Esophagus squamous epithelium (tissue), 5 donors: Measurements from ENCODE around the gene HP1BP3. TPM values are rescaled to one million over a fixed set of nuclear protein-coding genes. Genes with fewer than 3 reads are reported as not detected.
"Not testable (repeated sequence)": the region's sequence is repeated elsewhere in the genome, so short reads cannot be mapped to it uniquely, and the experiment has no call there.

Experiments
- DNase-seq: peaks from one replicate; lab custom pipeline; 2025; lab: John Stamatoyannopoulos, UW
- H3K27ac ChIP-seq, 4 donors: fragments of 200-600 bp; sonication (generic); one replicate each; pipeline ENCODE4 v1.5.1; 2016 to 2019; ENCODE audit warnings: mild to moderate bottlenecking in 1 of 4
- H3K27me3 ChIP-seq, 4 donors: fragments of 200-600 bp; sonication (generic); 1 replicate in 3 of 4; 2 replicates in 1 of 4; pipeline versions ENCODE4 v1.5.1 to v1.6.0; 2017 to 2021; ENCODE audit warnings: antibody characterized with exemption in 1 of 4
- H3K36me3 ChIP-seq, 3 donors: fragments of 200-600 bp; sonication (generic); one replicate each; pipeline ENCODE4 v1.5.1; 2016 to 2019
- H3K4me1 ChIP-seq, 3 donors: fragments of 200-600 bp; sonication (generic); one replicate each; pipeline ENCODE4 v1.5.1; 2017 to 2019
- H3K4me3 ChIP-seq, 4 donors: fragments of 200-600 bp; sonication (generic); 1 replicate in 3 of 4; 2 replicates in 1 of 4; pipeline ENCODE4 v1.5.1; 2016 to 2019; ENCODE audit warnings: mild to moderate bottlenecking in 2 of 4, moderate library complexity in 1 of 4
- H3K9me3 ChIP-seq, 3 donors: fragments of 200-600 bp; sonication (generic); one replicate each; pipeline ENCODE4 v1.5.1; 2016 to 2019
- POLR2A ChIP-seq, 4 donors: fragments of 450-650 bp; IDR thresholded peaks; one replicate each; pipeline ENCODE4 v1.6.1; 2017; ENCODE audit warnings: antibody characterized with exemption in 4 of 4, mild to moderate bottlenecking in 4 of 4, moderate library complexity in 3 of 4
- WGBS, 2 donors: methylation state at CpG; one replicate each; pipeline ENCODE4 v1.1.5; 2018; 5-methylcytosine and 5-hydroxymethylcytosine counted together
- intact Hi-C: fragments of 100-400 bp; cut with DNase I; formaldehyde crosslinking; loops from one replicate; pipeline ENCODE4 v1.15.0; 2022
- total RNA-seq, 4 donors: library from RNA; depleted of rRNA; stranded (reverse); fragments of >200 nt; gene quantifications; one replicate each; pipeline ENCODE4 v1.1.0, GENCODE V29; 2016
- TF ChIP-seq, protein P1 (sequence below), 6 experiments: fragments of 450-650 bp in 4 of 6; fragments of 200-600 bp in 2 of 6; sonication (generic) in 2 of 6; IDR thresholded peaks; one replicate each; pipeline ENCODE4 v1.5.1; 2016 to 2019; ENCODE audit warnings: antibody characterized with exemption in 6 of 6, mild to moderate bottlenecking in 4 of 6, moderate library complexity in 4 of 6
- donor health status: DM: yes; HTN: yes; CAD: no.

The HP1BP3 gene
- total RNA-seq, 4 donors from 2014 or later = 81.4 to 225 (median 140) TPM

GRCh38 chr1:20790785-20791184, 3.7 kb upstream of the HP1BP3 start:
- H3K4me1 ChIP-seq = peaks cover 0 to 9% (median 0%) of the 10 kb centered on the region in 3 donors

GRCh38 chr1:20789598-20789997, 2.5 kb upstream of the HP1BP3 start:
- peaks cover 3 to 21% (median 8%) of the 10 kb centered on the region in 3 donors for H3K4me1 ChIP-seq
- 87 to 90% methylated on average over 6 to 9 of the region's 9 CpGs for WGBS, 2 donors
- DNase-seq, H3K27ac ChIP-seq, H3K27me3 ChIP-seq, H3K36me3 ChIP-seq, H3K4me3 ChIP-seq, H3K9me3 ChIP-seq, intact Hi-C loops: not testable (repeated sequence)

More at GRCh38 chr1:20790785-20791184, 3.7 kb upstream of the HP1BP3 start:
- Histone ChIP-seq H3K9me3 (no peaks in the 10 kb centered on the region), H3K27ac (no peak overlapping the region), H3K36me3 (no peaks in the 10 kb centered on the region), H3K4me3 (no peak overlapping the region), H3K27me3 (no peaks in the 10 kb centered on the region)
- DNase-seq = no peak
- intact Hi-C loops = no loop called here
- 88% methylated on average over 3 of the region's 3 CpGs for WGBS, 2 donors
- TF ChIP-seq POLR2A (IDR thresholded peaks at IDR 0.05) = no peak
- TF ChIP-seq, protein P1, sequence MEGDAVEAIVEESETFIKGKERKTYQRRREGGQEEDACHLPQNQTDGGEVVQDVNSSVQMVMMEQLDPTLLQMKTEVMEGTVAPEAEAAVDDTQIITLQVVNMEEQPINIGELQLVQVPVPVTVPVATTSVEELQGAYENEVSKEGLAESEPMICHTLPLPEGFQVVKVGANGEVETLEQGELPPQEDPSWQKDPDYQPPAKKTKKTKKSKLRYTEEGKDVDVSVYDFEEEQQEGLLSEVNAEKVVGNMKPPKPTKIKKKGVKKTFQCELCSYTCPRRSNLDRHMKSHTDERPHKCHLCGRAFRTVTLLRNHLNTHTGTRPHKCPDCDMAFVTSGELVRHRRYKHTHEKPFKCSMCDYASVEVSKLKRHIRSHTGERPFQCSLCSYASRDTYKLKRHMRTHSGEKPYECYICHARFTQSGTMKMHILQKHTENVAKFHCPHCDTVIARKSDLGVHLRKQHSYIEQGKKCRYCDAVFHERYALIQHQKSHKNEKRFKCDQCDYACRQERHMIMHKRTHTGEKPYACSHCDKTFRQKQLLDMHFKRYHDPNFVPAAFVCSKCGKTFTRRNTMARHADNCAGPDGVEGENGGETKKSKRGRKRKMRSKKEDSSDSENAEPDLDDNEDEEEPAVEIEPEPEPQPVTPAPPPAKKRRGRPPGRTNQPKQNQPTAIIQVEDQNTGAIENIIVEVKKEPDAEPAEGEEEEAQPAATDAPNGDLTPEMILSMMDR (IDR thresholded peaks at IDR 0.05) = no peak

DNA sequence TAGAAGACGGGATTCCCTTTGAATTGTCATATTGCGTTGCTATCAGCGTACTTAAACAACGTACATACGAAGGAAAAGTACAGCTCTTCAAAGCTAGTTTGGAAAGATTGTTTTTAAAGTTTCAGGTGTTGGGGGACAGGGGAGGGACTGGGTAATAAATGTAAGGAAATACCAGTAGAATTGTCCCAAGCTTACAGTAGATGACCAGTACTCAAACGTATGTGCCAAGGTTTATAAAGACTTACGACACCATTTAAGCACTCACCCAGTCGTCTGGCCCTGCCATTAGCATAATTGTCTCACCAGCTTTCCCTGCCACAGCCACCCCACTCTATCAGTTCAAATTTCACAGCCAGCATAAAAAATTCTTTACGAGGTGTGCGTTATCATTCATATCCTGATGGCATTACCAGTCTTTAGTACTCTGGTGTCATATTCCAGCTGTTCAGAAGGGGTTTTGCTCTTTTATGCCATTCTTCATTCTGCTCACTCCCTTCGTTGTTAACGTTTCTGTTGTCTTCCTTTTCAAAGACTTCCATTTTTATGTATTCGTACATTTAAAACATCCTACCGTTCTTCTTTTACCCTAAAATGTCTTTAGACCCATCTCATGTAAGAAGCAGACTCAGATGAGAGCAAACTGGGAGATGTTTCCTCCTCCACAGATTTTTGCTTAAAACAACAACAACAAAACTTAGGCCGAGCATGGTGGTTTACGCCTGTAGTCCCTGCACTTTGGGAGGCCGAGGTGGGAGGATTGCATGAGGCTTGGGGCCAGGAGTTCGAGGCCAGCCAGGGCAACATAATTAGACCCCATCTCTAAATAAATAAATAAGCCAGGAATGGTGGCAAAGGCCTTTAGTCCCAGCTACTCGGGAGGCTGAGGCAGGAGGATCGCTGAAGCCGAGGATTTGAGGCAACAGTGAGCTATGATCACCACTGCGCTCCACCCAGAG, 1.0 kb upstream of the HP1BP3 start:
- Histone ChIP-seq H3K36me3 (no peaks in the 10 kb centered on the region), H3K27ac (peak overlapping the region; percentile 94 to 100 (median 98)), H3K9me3 (no peaks in the 10 kb centered on the region), H3K4me1 (peaks cover 3 to 36% (median 14%) of the 10 kb centered on the region in 3 donors), H3K4me3 (peak overlapping the region; percentile 75 to 99 (median 94)), H3K27me3 (no peaks in the 10 kb centered on the region)
- intact Hi-C loops = no loop called here
- DNase-seq = no peak
- WGBS, 2 donors = 44 to 45% methylated on average over 22 of the region's 22 CpGs
- TF ChIP-seq POLR2A (IDR thresholded peaks at IDR 0.05) = no peak
- TF ChIP-seq, protein P1 (IDR thresholded peaks at IDR 0.05) = no peak

DNA sequence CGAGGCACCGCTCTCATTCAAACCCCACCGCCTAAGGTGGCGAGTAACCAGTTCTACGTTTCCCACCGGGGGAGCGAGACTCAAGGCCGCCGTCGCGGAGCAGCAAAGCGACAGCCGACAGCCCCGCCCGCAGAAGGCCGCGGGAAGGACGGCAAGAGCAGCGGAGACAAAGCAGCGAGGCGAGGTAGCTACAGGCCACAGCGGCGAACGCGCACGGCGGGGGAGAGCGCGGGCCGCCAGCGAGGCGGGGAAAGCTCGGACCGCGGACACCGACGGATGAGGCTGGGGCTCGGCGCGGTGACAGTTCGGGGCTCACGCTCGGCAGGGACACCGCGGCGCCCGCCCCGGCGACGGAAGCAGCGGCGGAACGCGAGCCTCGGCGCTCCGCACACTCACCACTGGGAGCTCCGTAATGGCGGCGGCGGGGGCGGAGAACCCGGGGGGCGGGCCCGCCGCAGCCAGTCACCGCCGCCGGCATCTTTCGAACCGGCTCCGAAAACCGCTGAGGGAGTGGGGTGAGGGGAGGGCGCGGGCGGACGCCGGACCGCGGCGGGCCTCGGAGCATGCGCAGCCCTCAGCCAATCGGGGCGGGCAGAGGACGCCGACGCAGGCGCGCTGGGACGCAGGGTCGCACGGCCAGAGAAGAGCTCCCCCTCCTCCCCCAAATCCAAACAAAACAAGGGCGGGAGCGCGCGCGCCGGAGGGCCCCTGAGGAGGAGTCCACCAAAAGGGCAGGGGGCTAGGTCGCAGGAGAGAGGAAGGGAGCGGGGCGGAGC, 666 bp downstream of the HP1BP3 start:
- Histone ChIP-seq H3K27ac (peak overlapping the region; percentile 94 to 100 (median 98)), H3K4me1 (peaks cover 3 to 50% (median 22%) of the 10 kb centered on the region in 3 donors), H3K9me3 (no peaks in the 10 kb centered on the region), H3K4me3 (peak overlapping the region; percentile 75 to 99 (median 94)), H3K36me3 (no peaks in the 10 kb centered on the region), H3K27me3 (no peaks in the 10 kb centered on the region)
- WGBS, 2 donors = 0% methylated on average over 14 to 30 of the region's 102 CpGs
- peak; percentile 62 for DNase-seq
- intact Hi-C loops = no loop called here
- TF ChIP-seq, protein P1 (IDR thresholded peaks at IDR 0.05) = peak in 2 of 6 experiments; percentile 4 to 6
- TF ChIP-seq POLR2A (IDR thresholded peaks at IDR 0.05) = peak in 2 of 4 donors; percentile 53 to 80

GRCh38 chr1:20785907-20786252, 1.2 kb downstream of the HP1BP3 start:
- intact Hi-C loops = no loop called here
- TF ChIP-seq, protein P1 (IDR thresholded peaks at IDR 0.05) = no peak
- TF ChIP-seq POLR2A (IDR thresholded peaks at IDR 0.05) = no peak
- H3K27me3 ChIP-seq = no peaks in the 10 kb centered on the region
- peak overlapping the region; percentile 75 to 99 (median 94) for H3K4me3 ChIP-seq
- H3K4me1 ChIP-seq = peaks cover 3 to 56% (median 27%) of the 10 kb centered on the region in 3 donors
- peak overlapping the region; percentile 94 to 100 (median 98) for H3K27ac ChIP-seq
- no peaks in the 10 kb centered on the region for H3K36me3 ChIP-seq
- DNase-seq = no peak
- H3K9me3 ChIP-seq = no peaks in the 10 kb centered on the region
- WGBS, 2 donors = 1 to 2% methylated on average over 11 to 13 of the region's 16 CpGs
